K562 (cell line): ENCODE measurements around the gene SH3D21. TPM values are rescaled to one million over a fixed set of nuclear protein-coding genes. Genes with fewer than 3 reads are reported as not detected.

Source experiments
- ATAC-seq: fragments of 200-7000 bp; cut with Tn5 transposase; 3 replicates; pipeline ENCODE4 v1.9.1; 2020; ENCODE audit warnings: moderate library complexity
- BruUV-seq: library from RNA; stranded (reverse); fragments of 400-500 nt; replicated peaks from 2 replicates; lab custom pipeline; 2021; lab: Mats Ljungman, UMichigan
- CTCF ChIA-PET: fragments of 300-600 bp; formaldehyde crosslinking; extraction: SDS; loops from one replicate; lab custom pipeline; 2021; ENCODE audit warnings: low intra/inter-chr PET ratio; lab: Yijun Ruan, JAX
- POLR2A ChIA-PET: fragments of 300-600, 350-650 bp; sonication (Branson Sonifier 250); formaldehyde crosslinking; extraction: SDS; loops from one replicate; lab custom pipeline; 2021; ENCODE audit warnings: antibody characterized with exemption, inconsistent platforms; lab: Yijun Ruan, JAX
- DNase-seq, 4 experiments: peaks; one replicate each; pipeline versions ENCODE4 v3.0.0 to v3.0.0-alpha.2; 2011 to 2018; ENCODE audit warnings: low spot score in 3 of 4, mixed read lengths in 3 of 4; ENCODE audit errors: extremely low read depth in 1 of 4
- FAIRE-seq: peaks from 2 replicates; lab custom pipeline; 2011; peaks lifted over from hg19 to GRCh38; lab: Jason Lieb, UNC
- H2AFZ ChIP-seq: 2 replicates; pipeline ENCODE4 v1.6.0; 2011; ENCODE audit warnings: low read depth, low read length, control low read depth, inconsistent platforms
- H3K27ac ChIP-seq: fragments of 200-600 bp; 3 replicates; pipeline ENCODE4 v1.8.0; 2011; ENCODE audit warnings: low read depth, mild to moderate bottlenecking, control low read depth, inconsistent platforms, low read length, moderate library complexity, mixed read lengths; ENCODE audit errors: extremely low read depth
- H3K27me3 ChIP-seq, 2 experiments: fragments of 300-600 bp in 1 of 2; 2 replicates in 1 of 2; 3 replicates in 1 of 2; pipeline versions ENCODE4 v1.6.0 to v1.8.0; 2011; ENCODE audit warnings: inconsistent platforms in 2 of 2, low read length in 2 of 2, mild to moderate bottlenecking in 1 of 2, mixed read lengths in 1 of 2, moderate library complexity in 1 of 2; ENCODE audit not compliant: control insufficient read depth in 2 of 2, insufficient read depth in 2 of 2
- H3K36me3 ChIP-seq: fragments of 300-600 bp; 3 replicates; pipeline ENCODE4 v1.8.0; 2011; ENCODE audit warnings: mild to moderate bottlenecking, low read length, inconsistent platforms; ENCODE audit not compliant: control insufficient read depth, insufficient read depth
- H3K4me1 ChIP-seq, 2 experiments: fragments of 200-600 bp in 1 of 2; replicated peaks in 1 of 2; 2 replicates in 1 of 2; 3 replicates in 1 of 2; pipeline versions ENCODE4 v1.5.1 to v1.8.0; 2011; ENCODE audit warnings: inconsistent platforms in 2 of 2, low read length in 2 of 2, mild to moderate bottlenecking in 1 of 2, mixed read lengths in 1 of 2, moderate library complexity in 1 of 2; ENCODE audit not compliant: control insufficient read depth in 2 of 2, insufficient read depth in 2 of 2
- H3K4me2 ChIP-seq: 2 replicates; pipeline ENCODE4 v1.6.1; 2011; ENCODE audit warnings: low read length, control low read depth, inconsistent platforms, mixed read lengths; ENCODE audit not compliant: insufficient read depth
- H3K4me3 ChIP-seq: fragments of 200-600 bp; sonication (generic), shearing (Covaris generic); 2 replicates; pipeline ENCODE4 v1.5.1; 2016; ENCODE audit warnings: control low read depth, inconsistent platforms
- H3K79me2 ChIP-seq: fragments of 200-600 bp; 3 replicates; pipeline ENCODE4 v1.8.0; 2011; ENCODE audit warnings: low read length, inconsistent platforms; ENCODE audit not compliant: control insufficient read depth, insufficient read depth
- H3K9ac ChIP-seq, 2 experiments: 2 replicates each; pipeline versions ENCODE4 v1.6.0 to v1.6.1; 2011; ENCODE audit warnings: low read depth in 2 of 2, low read length in 2 of 2, control low read depth in 1 of 2, inconsistent platforms in 1 of 2, mild to moderate bottlenecking in 1 of 2, mixed read lengths in 1 of 2; ENCODE audit not compliant: insufficient read depth in 1 of 2
- H3K9me1 ChIP-seq: one replicate; pipeline ENCODE4 v1.6.0; 2011; ENCODE audit warnings: inconsistent platforms, mild to moderate bottlenecking, low read length, moderate library complexity; ENCODE audit not compliant: control insufficient read depth, insufficient read depth
- H3K9me3 ChIP-seq: replicated peaks from 2 replicates; pipeline ENCODE4 v1.5.1; 2011; ENCODE audit warnings: low read depth, low read length, inconsistent platforms; ENCODE audit not compliant: control insufficient read depth, insufficient read depth
- H4K20me1 ChIP-seq: replicated peaks from 2 replicates; pipeline ENCODE4 v1.6.1; 2011; ENCODE audit warnings: low read length, inconsistent platforms, mixed read lengths; ENCODE audit not compliant: control insufficient read depth, insufficient read depth
- ARID1B ChIP-seq: fragments of 450-650 bp; IDR thresholded peaks from 2 replicates; pipeline ENCODE4 v1.6.1; 2016; ENCODE audit warnings: antibody characterized with exemption, mild to moderate bottlenecking, inconsistent platforms
- BCOR ChIP-seq: fragments of 450-650 bp; IDR thresholded peaks from 2 replicates; pipeline ENCODE4 v1.6.1; 2016
- CCNT2 ChIP-seq: IDR thresholded peaks from 2 replicates; pipeline ENCODE4 v1.6.1; 2011; ENCODE audit warnings: borderline replicate concordance, low read depth, mild to moderate bottlenecking, moderate library complexity, mixed read lengths, low read length; ENCODE audit not compliant: insufficient read length; ENCODE audit errors: extremely low read depth
- HDAC2 ChIP-seq: fragments of 450-650 bp; IDR thresholded peaks from 2 replicates; pipeline ENCODE4 v1.6.1; 2016; ENCODE audit warnings: mild to moderate bottlenecking
- HSF4 ChIP-seq: fragments of 250-450 bp; sonication (Bioruptor Pico); IDR thresholded peaks from 2 replicates; pipeline ENCODE4 v2.1.2; 2022; ENCODE audit warnings: mild to moderate bottlenecking, moderate library complexity, borderline replicate concordance
- RFX1 ChIP-seq: fragments of 450-650 bp; IDR thresholded peaks from 2 replicates; pipeline ENCODE4 v1.6.1; 2016; ENCODE audit warnings: mild to moderate bottlenecking, moderate library complexity
- RNF2 ChIP-seq: sonication (generic); IDR thresholded peaks from 2 replicates; pipeline ENCODE4 v1.6.1; 2016
- SREBF2 ChIP-seq: sonication (generic); formaldehyde crosslinking; IDR thresholded peaks from 2 replicates; pipeline ENCODE4 v1.4.0; 2020; ENCODE audit warnings: mild to moderate bottlenecking, missing genetic modification reagents
- TCF7 ChIP-seq: sonication (generic); IDR thresholded peaks from 2 replicates; pipeline ENCODE4 v1.6.1; 2016; ENCODE audit warnings: antibody characterized with exemption, borderline replicate concordance
- THRA ChIP-seq: fragments of 450-650 bp; IDR thresholded peaks from 2 replicates; pipeline ENCODE4 v1.6.1; 2017; ENCODE audit warnings: mild to moderate bottlenecking, moderate library complexity
- ZBTB7A ChIP-seq: IDR thresholded peaks from 2 replicates; pipeline ENCODE4 v1.6.1; 2011; ENCODE audit warnings: low read depth, mild to moderate bottlenecking, low read length, moderate library complexity, borderline replicate concordance; ENCODE audit not compliant: control insufficient read depth
- ZKSCAN8 ChIP-seq: fragments of 200-800 bp; sonication (Bioruptor generic); IDR thresholded peaks from 2 replicates; pipeline ENCODE4 v1.6.1; 2016; ENCODE audit warnings: missing genetic modification characterization, missing compliant biosample characterization
- ZNF263 ChIP-seq: sonication (generic); formaldehyde crosslinking; IDR thresholded peaks from 2 replicates; pipeline ENCODE4 v1.8.0; 2022; ENCODE audit warnings: mild to moderate bottlenecking, missing genetic modification reagents, borderline replicate concordance
- ZNF407 ChIP-seq: fragments of 450-650 bp; IDR thresholded peaks from 2 replicates; pipeline ENCODE4 v1.6.1; 2016; ENCODE audit warnings: low read depth
- ZNF551 ChIP-seq: fragments of 250-450 bp; sonication (Bioruptor Pico); IDR thresholded peaks from 2 replicates; pipeline ENCODE4 v1.5.0; 2021; ENCODE audit warnings: mild to moderate bottlenecking, moderate library complexity
- WGBS: fragments of 100-300 bp; shearing (Covaris generic); methylation state at CpG from one replicate; pipeline ENCODE4 v1.1.6; 2016; ENCODE audit warnings: low coverage, mixed read lengths; ENCODE audit not compliant: insufficient coverage; ENCODE audit errors: missing lambda C conversion rate; 5-methylcytosine and 5-hydroxymethylcytosine counted together
- in situ Hi-C: fragments of 300-500 bp; cut with MboI; formaldehyde crosslinking; loops from 4 replicates; pipeline ENCODE4 v1.15.0; 2018; ENCODE audit warnings: inconsistent platforms, mixed read lengths
- intact Hi-C: fragments of 100-400 bp; cut with micrococcal nuclease; formaldehyde crosslinking; loops from 2 replicates; pipeline ENCODE4 v1.14.2; 2022
- polyA plus RNA-seq, 8 experiments: library from polyadenylated mRNA; depleted of rRNA in 4 of 8; stranded (reverse) in 5 of 8; unstranded in 3 of 8; fragments of >200 nt; fragmentation: Nextera tagmentation in 2 of 8; fragmentation: Illumina TruSeq in 1 of 8; extraction: Ambion mirVana in 2 of 8; extraction: Trizol in 1 of 8; gene quantifications; 2 replicates each; pipeline versions ENCODE4 v1.2.1 to v1.2.3, GENCODE V29; 2011 to 2014; ENCODE audit warnings: inconsistent platforms in 1 of 8, missing spikeins in 1 of 8
- total RNA-seq, 7 experiments: library from RNA; depleted of rRNA in 6 of 7; stranded (reverse); fragments of >200 nt in 6 of 7; fragmentation: Illumina TruSeq in 2 of 7; extraction: Trizol in 2 of 7; gene quantifications; 2 replicates each; pipeline versions ENCODE4 v1.2.1 to v1.2.3, GENCODE V29; 2011 to 2021; ENCODE audit warnings: low replicate concordance in 1 of 7

SH3D21 gene
- total and polyA plus RNA-seq, 9 of the 15 experiments (the other 6 are each of a cell fraction or from before 2014, with no cell fraction given) = 0.01 to 4.7 (median 1.8) TPM

GRCh38 chr1:36324353-36324703, 18.2 kb downstream of the SH3D21 start:
- ATAC-seq (no peak), FAIRE-seq (no peak), DNase-seq (no peak)
- POLR2A ChIA-PET = interaction anchor here (0.6 to 1.9 kb wide), 6 partner anchors 10 to 1372 kb away, joined by 3 to 9 read pairs (median 4); no protein-coding TSS in a partner anchor
- no peaks in the 10 kb centered on the region for H4K20me1 ChIP-seq
- WGBS = 38% methylated on average over 8 of the region's 9 CpGs
- H2AFZ ChIP-seq = no peak overlapping the region; the same call in 1 of the 2 replicates
- 0 out of 2 replicates have a peak overlapping the region, but pooled peaks have one; percentile 61 for H3K4me3 ChIP-seq
- H3K27me3 ChIP-seq = no peaks in the 10 kb centered on the region
- peaks cover 4% of the 10 kb centered on the region; the same call in 1 of the 3 replicates for H3K36me3 ChIP-seq
- H3K9me3 ChIP-seq = no peaks in the 10 kb centered on the region
- H3K4me1 ChIP-seq = peaks cover 45 to 71% of the 10 kb centered on the region in 2 experiments
- no TSS peak for BruUV-seq
- peak overlapping the region in 1 of 2 experiments; percentile 86; a peak in 2 of 4 replicates for H3K9ac ChIP-seq
- H3K27ac ChIP-seq = no peak overlapping the region
- in situ Hi-C loops = no loop called here
- intact Hi-C loops = loop anchor here (5.0 to 10.0 kb wide), 2 partner anchors 63 to 440 kb away; partner anchors contain the start of genes AGO1 and STK40
- H3K4me2 ChIP-seq = peak overlapping the region; percentile 4; the same call in 1 of the 2 replicates
- CTCF ChIA-PET = no interaction called here
- H3K9me1 ChIP-seq = no peaks in the 10 kb centered on the region
- H3K79me2 ChIP-seq = peaks cover 18% of the 10 kb centered on the region; the same call in 2 of the 3 replicates
- TF ChIP-seq HSF4 = no peak
- TF ChIP-seq BCOR = no peak
- no peak for TF ChIP-seq THRA
- TF ChIP-seq ZNF551 (CRISPR knock-in tag) = no peak
- TF ChIP-seq CCNT2 = no peak
- TF ChIP-seq ZKSCAN8 (CRISPR knock-in tag) = no peak
- no peak for TF ChIP-seq ZNF407
- no peak for TF ChIP-seq TCF7
- peak; percentile 1; the same call in 1 of the 2 replicates for TF ChIP-seq ARID1B
- TF ChIP-seq RNF2 = no peak
- no peak for TF ChIP-seq ZNF263 (CRISPR knock-in tag)
- peak; percentile 86 for TF ChIP-seq ZBTB7A
- no peak for TF ChIP-seq RFX1
- TF ChIP-seq SREBF2 (CRISPR knock-in tag) = no peak
- no peak for TF ChIP-seq HDAC2
